GM23338 (cell line): ENCODE results near the gene CR2. TPM values are rescaled to one million over a fixed set of nuclear protein-coding genes. Genes with fewer than 3 reads are reported as not detected.

ENCODE experiments used
- ATAC-seq: fragments of 200-7000 bp; cut with Tn5 transposase; 3 replicates; pipeline ENCODE4 v1.9.1; 2020
- DNase-seq: peaks from one replicate; pipeline ENCODE4 v3.0.0-alpha.2; 2015; ENCODE audit warnings: low spot score
- H2AFZ ChIP-seq: fragments of 200-600 bp; sonication (generic); 2 replicates; pipeline ENCODE4 v1.8.0; 2016; ENCODE audit warnings: antibody characterized with exemption, mild to moderate bottlenecking, moderate library complexity
- H3F3A ChIP-seq: fragments of 200-600 bp; sonication (generic); replicated peaks from 2 replicates; pipeline ENCODE4 v1.8.0; 2017; ENCODE audit warnings: antibody characterized with exemption, mixed run types, low read depth
- H3K27ac ChIP-seq: fragments of 200-600 bp; sonication (generic); 2 replicates; pipeline ENCODE4 v1.6.1; 2016; ENCODE audit warnings: low read depth
- H3K27me3 ChIP-seq: fragments of 200-600 bp; sonication (generic); 2 replicates; pipeline ENCODE4 v1.8.0; 2016; ENCODE audit warnings: mild to moderate bottlenecking, mixed run types, moderate library complexity; ENCODE audit not compliant: insufficient read depth
- H3K36me3 ChIP-seq: fragments of 200-600 bp; sonication (generic); 2 replicates; pipeline ENCODE4 v1.8.0; 2016; ENCODE audit warnings: mild to moderate bottlenecking; ENCODE audit not compliant: insufficient read depth
- H3K4me1 ChIP-seq: fragments of 200-600 bp; sonication (generic); 2 replicates; pipeline ENCODE4 v1.8.0; 2016; ENCODE audit warnings: mild to moderate bottlenecking, moderate library complexity; ENCODE audit not compliant: insufficient read depth
- H3K4me2 ChIP-seq: fragments of 200-600 bp; sonication (generic); 2 replicates; pipeline ENCODE4 v1.7.1; 2017; ENCODE audit warnings: mixed run types
- H3K4me3 ChIP-seq: fragments of 200-600 bp; sonication (generic); 2 replicates; pipeline ENCODE4 v1.6.1; 2016; ENCODE audit warnings: mixed run types
- H3K79me2 ChIP-seq: fragments of 200-600 bp; sonication (generic); replicated peaks from 2 replicates; pipeline ENCODE4 v1.8.0; 2017; ENCODE audit warnings: mild to moderate bottlenecking; ENCODE audit not compliant: insufficient read depth
- H3K9me2 ChIP-seq: fragments of 200-600 bp; sonication (generic); 2 replicates; pipeline ENCODE4 v1.8.0; 2017; ENCODE audit not compliant: insufficient read depth
- H4K20me1 ChIP-seq: fragments of 200-600 bp; sonication (generic); replicated peaks from 2 replicates; pipeline ENCODE4 v1.8.0; 2017; ENCODE audit warnings: mild to moderate bottlenecking; ENCODE audit not compliant: insufficient read depth
- H3K27ac Mint-ChIP-seq: 2 replicates; pipeline ENCODE4 v1.8.0; 2020; ENCODE audit warnings: inconsistent platforms, mild to moderate bottlenecking, moderate library complexity, mixed read lengths
- H3K27me3 Mint-ChIP-seq: 3 replicates; pipeline ENCODE4 v1.8.0; 2022; ENCODE audit warnings: low read depth, mild to moderate bottlenecking, moderate library complexity, mixed read lengths, inconsistent platforms; ENCODE audit not compliant: insufficient read depth, poor library complexity
- H3K36me3 Mint-ChIP-seq: 3 replicates; pipeline ENCODE4 v1.8.0; 2021; ENCODE audit warnings: low read depth, mild to moderate bottlenecking, inconsistent platforms, moderate library complexity, mixed read lengths
- H3K4me1 Mint-ChIP-seq: 3 replicates; pipeline ENCODE4 v1.8.0; 2020; ENCODE audit warnings: mild to moderate bottlenecking, inconsistent platforms, mixed read lengths
- H3K4me3 Mint-ChIP-seq: 3 replicates; pipeline ENCODE4 v1.8.0; 2021; ENCODE audit warnings: moderate library complexity, mild to moderate bottlenecking, inconsistent platforms, mixed read lengths
- H3K9me3 Mint-ChIP-seq: 3 replicates; pipeline ENCODE4 v1.8.0; 2020; ENCODE audit warnings: moderate library complexity, mild to moderate bottlenecking, inconsistent platforms, mixed read lengths
- CREB1 ChIP-seq: fragments of 250-450 bp; sonication (Bioruptor Pico); IDR thresholded peaks from 2 replicates; pipeline ENCODE4 v1.5.0; 2020; ENCODE audit warnings: low read depth, mild to moderate bottlenecking, moderate library complexity
- CTCF ChIP-seq, 2 experiments: fragments of 200-600 bp in 1 of 2; sonication (generic) in 1 of 2; conservative IDR thresholded peaks; 2 replicates each; pipeline versions ENCODE4 v1.5.1 to v1.6.1; 2016 to 2017; ENCODE audit warnings: antibody characterized with exemption in 2 of 2, low read depth in 2 of 2, mild to moderate bottlenecking in 2 of 2, moderate library complexity in 1 of 2
- ETS1 ChIP-seq: IDR thresholded peaks from 2 replicates; pipeline ENCODE4 v1.6.1; 2016; ENCODE audit warnings: antibody characterized with exemption
- EZH2 ChIP-seq: fragments of 200-600 bp; sonication (generic); IDR thresholded peaks from one replicate; pipeline ENCODE4 v1.8.0; 2017; ENCODE audit warnings: antibody characterized with exemption, mild to moderate bottlenecking, low read depth; ENCODE audit not compliant: unreplicated experiment
- EZH2phosphoT487 ChIP-seq: fragments of 200-600 bp; sonication (generic); IDR thresholded peaks from one replicate; pipeline ENCODE4 v1.8.1; 2018; ENCODE audit warnings: antibody characterized with exemption; ENCODE audit not compliant: unreplicated experiment
- NANOG ChIP-seq: IDR thresholded peaks from 2 replicates; pipeline ENCODE4 v1.6.1; 2016; ENCODE audit warnings: antibody characterized with exemption, borderline replicate concordance
- POLR2AphosphoS5 ChIP-seq: IDR thresholded peaks from 2 replicates; pipeline ENCODE4 v1.6.1; 2016; ENCODE audit warnings: antibody characterized with exemption, low read depth
- ZNF114 ChIP-seq: fragments of 250-450 bp; sonication (Bioruptor Pico); IDR thresholded peaks from 2 replicates; pipeline ENCODE4 v1.5.0; 2020; ENCODE audit warnings: mild to moderate bottlenecking, moderate library complexity
- ZNF462 ChIP-seq: fragments of 250-450 bp; sonication (Bioruptor Pico); IDR thresholded peaks from 2 replicates; pipeline ENCODE4 v1.5.0; 2020; ENCODE audit warnings: mild to moderate bottlenecking, moderate library complexity
- polyA plus RNA-seq: library from polyadenylated mRNA; unstranded; fragments of >200 nt; fragmentation: Nextera tagmentation; extraction: Ambion mirVana; gene quantifications from 2 replicates; pipeline ENCODE4 v1.2.1, GENCODE V29; 2016
- total RNA-seq: library from RNA; depleted of rRNA; stranded (reverse); fragments of >200 nt; shearing (Covaris generic); gene quantifications from 2 replicates; pipeline ENCODE4 v1.2.3, GENCODE V29; 2014

CR2 gene
- total and polyA plus RNA-seq, 2 experiments from 2014 or later = 2.7 to 5.4 TPM

GRCh38 chr1:207495801-207496792 is 42.0 kb downstream of the CR2 start, which contains the start of gene CR1:
Gene CR1 (plus strand): TSS chr1:207496157. CDS start chr1:207496268, 111 bp downstream.
- Mint-ChIP-seq H3K9me3 (no peaks in the 10 kb centered on the region), H3K36me3 (no peaks in the 10 kb centered on the region), H3K27me3 (peaks cover 27% of the 10 kb centered on the region), H3K4me1 (peaks cover 6% of the 10 kb centered on the region), H3K4me3 (peak within 1 kb of the TSS; percentile 77), H3K27ac (no peak within 1 kb of the TSS)
- Histone ChIP-seq H3K79me2 (no peaks in the 10 kb centered on the region), H3K36me3 (no peaks in the 10 kb centered on the region), H3K27ac (no peak within 1 kb of the TSS), H3F3A (0 out of 2 replicates have a peak, but pooled peaks cover 4% of the 10 kb centered on the region), H3K4me3 (peak within 1 kb of the TSS; percentile 74), H3K4me1 (peaks cover 5% of the 10 kb centered on the region), H3K9me2 (peaks cover 13% of the 10 kb centered on the region), H4K20me1 (no peaks in the 10 kb centered on the region), H3K27me3 (peaks cover 41% of the 10 kb centered on the region), H2AFZ (peak within 1 kb of the TSS; percentile 96), H3K4me2 (peak within 1 kb of the TSS; percentile 88)
- TF ChIP-seq EZH2 (no peak), ETS1 (no peak)
- ATAC-seq (peak; percentile 76), DNase-seq (peak; percentile 55)

- H3K4me3 Mint-ChIP-seq = no peak overlapping the region
- Histone ChIP-seq H3F3A (0 out of 2 replicates have a peak, but pooled peaks cover 4% of the 10 kb centered on the region), H3K27ac (no peak overlapping the region), H3K27me3 (peaks cover 41% of the 10 kb centered on the region), H3K4me3 (no peak overlapping the region), H3K9me2 (no peaks in the 10 kb centered on the region), H4K20me1 (no peaks in the 10 kb centered on the region), H3K4me1 (peaks cover 5% of the 10 kb centered on the region), H3K79me2 (no peaks in the 10 kb centered on the region), H3K4me2 (no peak overlapping the region), H3K36me3 (no peaks in the 10 kb centered on the region), H2AFZ (no peak overlapping the region)
- H3K27me3 Mint-ChIP-seq = peaks cover 27% of the 10 kb centered on the region
- no peak overlapping the region for H3K27ac Mint-ChIP-seq
- H3K36me3 Mint-ChIP-seq = no peaks in the 10 kb centered on the region
- no peaks in the 10 kb centered on the region for H3K9me3 Mint-ChIP-seq
- ATAC-seq (no peak), DNase-seq (no peak)
- peaks cover 6% of the 10 kb centered on the region for H3K4me1 Mint-ChIP-seq
- TF ChIP-seq EZH2 = no peak
- no peak for TF ChIP-seq CREB1 (CRISPR knock-in tag)
- no peak for TF ChIP-seq ZNF114 (CRISPR knock-in tag)
- no peak for TF ChIP-seq EZH2phosphoT487
- TF ChIP-seq ZNF462 (CRISPR knock-in tag) = no peak
- TF ChIP-seq POLR2AphosphoS5 = no peak
- TF ChIP-seq CTCF (conservative IDR thresholded peaks at IDR 0.05; ENCODE audit: low read depth in 2 of 2) = no peak
- TF ChIP-seq NANOG = no peak
- no peak for TF ChIP-seq ETS1
These were observed 43.8 kb downstream of the CR2 start for GRCh38 chr1:207497941-207498340.
